ENCODE data around the gene STX8. TPM values are rescaled to one million over a fixed set of nuclear protein-coding genes. Genes with fewer than 3 reads are reported as not detected.

STX8 gene
- total RNA-seq, 2 donors from 2014 or later = 38.8 to 60.8 TPM

GRCh38 chr17:9445424-9445823 lies 130.2 kb downstream of the STX8 start:
- H3K9me3 ChIP-seq = no peaks in the 10 kb centered on the region
- no peaks in the 10 kb centered on the region for H3K27me3 ChIP-seq
- DNase-seq (ENCODE audit: low spot score) = no peak
- no peaks in the 10 kb centered on the region for H3K4me1 ChIP-seq
- TF ChIP-seq CTCF (IDR thresholded peaks at IDR 0.05) = no peak
- no peaks in the 10 kb centered on the region for H3K36me3 ChIP-seq
- no peak overlapping the region for H3K4me3 ChIP-seq
- no peak overlapping the region for H3K27ac ChIP-seq

GRCh38 chr17:9444687-9445086 lies 130.9 kb downstream of the STX8 start:
- TF ChIP-seq CTCF (IDR thresholded peaks at IDR 0.05) = no peak
- H3K4me3 ChIP-seq = no peak overlapping the region
- no peaks in the 10 kb centered on the region for H3K4me1 ChIP-seq
- H3K9me3 ChIP-seq = no peaks in the 10 kb centered on the region
- no peak for DNase-seq (ENCODE audit: low spot score)
- no peaks in the 10 kb centered on the region for H3K27me3 ChIP-seq
- no peak overlapping the region for H3K27ac ChIP-seq
- H3K36me3 ChIP-seq = no peaks in the 10 kb centered on the region

GRCh38 chr17:9443811-9444210 lies 131.8 kb downstream of the STX8 start:
- Histone ChIP-seq H3K9me3 (no peaks in the 10 kb centered on the region), H3K27me3 (no peaks in the 10 kb centered on the region), H3K27ac (no peak overlapping the region), H3K4me1 (no peaks in the 10 kb centered on the region), H3K4me3 (no peak overlapping the region), H3K36me3 (no peaks in the 10 kb centered on the region)
- DNase-seq (ENCODE audit: low spot score) = no peak
- no peak for TF ChIP-seq CTCF (IDR thresholded peaks at IDR 0.05)

- H3K27ac ChIP-seq = no peak overlapping the region
- H3K4me3 ChIP-seq = no peak overlapping the region
- DNase-seq (ENCODE audit: low spot score) = no peak
- TF ChIP-seq CTCF (IDR thresholded peaks at IDR 0.05) = no peak
- no peaks in the 10 kb centered on the region for H3K4me1 ChIP-seq
- H3K36me3 ChIP-seq = no peaks in the 10 kb centered on the region
- no peaks in the 10 kb centered on the region for H3K9me3 ChIP-seq
- no peaks in the 10 kb centered on the region for H3K27me3 ChIP-seq
Observed at GRCh38 chr17:9439851-9440250, 135.8 kb downstream of the STX8 start.

- peaks cover 0 to 8% of the 10 kb centered on the region in 2 donors for H3K4me1 ChIP-seq
- TF ChIP-seq CTCF (IDR thresholded peaks at IDR 0.05) = no peak
- no peaks in the 10 kb centered on the region for H3K27me3 ChIP-seq
- no peak for DNase-seq (ENCODE audit: low spot score)
- H3K36me3 ChIP-seq = no peaks in the 10 kb centered on the region
- no peaks in the 10 kb centered on the region for H3K9me3 ChIP-seq
- no peak overlapping the region for H3K27ac ChIP-seq
- no peak overlapping the region for H3K4me3 ChIP-seq
Observed at GRCh38 chr17:9436630-9437029, 139.0 kb downstream of the STX8 start.

GRCh38 chr17:9435165-9435564 lies 140.5 kb downstream of the STX8 start:
- TF ChIP-seq CTCF (IDR thresholded peaks at IDR 0.05) = no peak
- no peak overlapping the region for H3K4me3 ChIP-seq
- no peak overlapping the region for H3K27ac ChIP-seq
- no peaks in the 10 kb centered on the region for H3K9me3 ChIP-seq
- no peak for DNase-seq (ENCODE audit: low spot score)
- no peaks in the 10 kb centered on the region for H3K36me3 ChIP-seq
- peaks cover 0 to 12% of the 10 kb centered on the region in 2 donors for H3K4me1 ChIP-seq
- H3K27me3 ChIP-seq = no peaks in the 10 kb centered on the region
